PFSK-1 (cell line): Measurements from ENCODE around the gene AIFM3.

ENCODE experiments used
- FOXP2 ChIP-seq: optimal IDR thresholded peaks from 2 replicates; pipeline ENCODE3; 2011; ENCODE audit warnings: borderline replicate concordance, control low read depth, inconsistent platforms; ENCODE audit not compliant: insufficient read depth; ENCODE audit errors: extremely low read length, extremely low read depth
- POLR2AphosphoS5 ChIP-seq: IDR thresholded peaks from 2 replicates; pipeline ENCODE4 v1.6.1; 2012; ENCODE audit warnings: low read depth, mild to moderate bottlenecking, control low read depth, low read length, moderate library complexity
- REST ChIP-seq, 2 experiments: IDR thresholded peaks; 2 replicates each; pipeline versions ENCODE4 v1.6.1 to v1.8.0; 2011 to 2012; ENCODE audit warnings: low read depth in 2 of 2, low read length in 2 of 2, control low read depth in 1 of 2, inconsistent platforms in 1 of 2, mild to moderate bottlenecking in 1 of 2, moderate library complexity in 1 of 2; ENCODE audit not compliant: insufficient read depth in 1 of 2
- SIN3A ChIP-seq: IDR thresholded peaks from 2 replicates; pipeline ENCODE4 v1.6.1; 2012; ENCODE audit warnings: mild to moderate bottlenecking, low read length, moderate library complexity, borderline replicate concordance; ENCODE audit not compliant: insufficient read depth
- TAF1 ChIP-seq: IDR thresholded peaks from 2 replicates; pipeline ENCODE4 v1.6.1; 2012; ENCODE audit warnings: low read length, control low read depth, borderline replicate concordance; ENCODE audit not compliant: insufficient read depth

AIFM3 gene

DNA sequence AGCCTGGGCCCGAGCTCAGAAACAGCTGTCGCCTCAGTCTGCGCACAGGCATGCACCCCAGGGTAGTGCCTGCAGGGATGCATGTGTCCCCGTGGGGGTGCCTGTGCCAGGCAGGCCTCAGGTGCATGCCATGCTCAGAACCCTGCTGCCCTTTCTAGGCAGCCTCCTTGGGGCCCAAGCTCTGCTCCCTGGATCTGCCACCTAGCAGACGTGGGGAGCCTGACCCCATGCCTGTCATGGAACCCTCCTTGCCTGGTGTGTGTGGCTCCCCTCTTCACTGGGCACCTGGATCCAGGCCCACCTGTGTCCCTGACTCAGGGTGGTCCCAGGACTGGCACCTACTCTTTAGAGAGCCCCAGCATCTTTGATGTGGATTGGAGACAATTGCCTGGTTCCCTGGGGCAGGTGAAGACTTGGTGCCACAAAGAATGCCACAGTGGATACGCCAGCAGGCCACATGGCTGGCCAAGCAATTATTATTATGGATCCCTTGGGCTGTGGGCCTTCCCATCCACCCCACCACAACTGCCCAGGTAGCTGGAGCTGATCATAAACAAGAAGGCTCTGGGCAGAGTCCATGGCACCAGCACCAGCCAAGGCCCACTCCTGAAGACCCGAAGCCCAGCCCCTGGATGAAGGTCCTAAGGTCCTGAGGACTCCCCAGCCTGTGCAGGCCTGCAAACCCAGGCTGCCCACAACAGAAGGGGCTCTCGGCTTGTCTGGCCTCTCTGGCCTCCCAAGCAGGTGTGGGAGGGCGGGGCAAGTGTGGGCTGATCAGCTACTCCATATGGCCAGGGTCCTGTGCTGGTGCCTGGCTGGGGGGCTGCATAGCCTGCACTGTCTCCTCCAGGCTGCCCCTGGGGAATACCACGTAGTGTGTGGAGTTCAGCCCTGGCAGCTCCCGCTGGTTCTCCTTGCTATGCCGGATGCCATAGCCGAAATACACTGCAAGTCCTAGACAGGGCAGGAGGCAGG is 61.5 kb downstream of the AIFM3 start:
- TF ChIP-seq TAF1, result no peak

DNA sequence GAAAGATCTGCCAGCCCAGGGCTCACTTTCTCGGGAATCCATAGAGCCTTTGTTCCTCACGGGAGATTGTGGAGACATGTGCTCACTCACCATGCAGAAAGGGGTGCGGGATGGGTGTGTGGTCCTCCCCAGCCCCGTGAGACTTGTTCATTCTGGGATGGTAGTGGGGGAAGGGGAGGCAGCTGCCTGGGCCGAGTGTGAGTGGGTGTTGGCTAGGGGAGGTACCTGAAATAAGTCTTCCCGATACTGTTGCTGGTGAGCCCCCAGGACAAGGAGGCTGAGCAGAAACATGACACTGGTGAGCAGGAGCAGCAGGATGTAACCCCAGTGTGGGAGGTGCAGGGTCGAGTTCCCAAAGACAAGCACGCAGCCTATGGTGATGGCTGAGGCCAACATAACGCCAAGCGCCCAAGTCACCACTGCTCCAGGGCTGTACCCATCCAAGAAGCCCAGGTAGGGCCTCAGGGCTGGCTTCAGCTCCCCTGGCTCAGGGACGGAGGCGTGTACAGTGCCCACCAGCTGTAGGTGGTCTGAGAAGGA is 62.5 kb downstream of the AIFM3 start:
- TF ChIP-seq SIN3A, result no peak
- TF ChIP-seq TAF1, result no peak
- no peak for TF ChIP-seq FOXP2
- no peak for TF ChIP-seq REST (IDR thresholded peaks at IDR 0.05; ENCODE audit: insufficient read depth in 1 of 2, low read depth in 2 of 2, low read length in 2 of 2)
- no peak for TF ChIP-seq POLR2AphosphoS5

DNA sequence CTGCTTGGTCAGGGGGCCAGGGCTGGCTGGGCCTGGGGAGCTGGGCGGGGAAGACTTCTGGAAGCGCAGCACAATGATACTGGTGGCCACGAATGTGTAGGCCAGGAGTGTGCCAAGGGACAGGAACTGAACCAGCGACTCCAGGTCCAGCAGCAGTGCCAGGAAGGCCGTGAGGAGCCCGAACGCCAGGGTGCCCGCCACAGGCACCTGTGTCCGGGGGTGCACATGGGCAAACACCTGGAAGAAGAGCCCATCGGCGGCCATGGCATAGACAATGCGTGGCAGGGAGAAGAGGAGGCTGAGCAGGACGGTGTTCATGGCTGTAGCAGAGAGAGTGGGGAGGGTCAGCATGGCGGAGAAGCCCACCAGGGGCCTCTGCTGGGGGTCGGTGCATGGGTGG is 63.0 kb downstream of the AIFM3 start:
- TF ChIP-seq FOXP2, result no peak
- no peak for TF ChIP-seq POLR2AphosphoS5
- TF ChIP-seq TAF1, result no peak
- TF ChIP-seq SIN3A, result no peak
- no peak for TF ChIP-seq REST (IDR thresholded peaks at IDR 0.05; ENCODE audit: insufficient read depth in 1 of 2, low read depth in 2 of 2, low read length in 2 of 2)
